ENCODE results near the gene EGFR. TPM values are rescaled to one million over a fixed set of nuclear protein-coding genes. Genes with fewer than 3 reads are reported as not detected.

The EGFR gene
- total and polyA plus RNA-seq, 9 donors: 13.0 to 54.6 (median 41.7) TPM

DNA sequence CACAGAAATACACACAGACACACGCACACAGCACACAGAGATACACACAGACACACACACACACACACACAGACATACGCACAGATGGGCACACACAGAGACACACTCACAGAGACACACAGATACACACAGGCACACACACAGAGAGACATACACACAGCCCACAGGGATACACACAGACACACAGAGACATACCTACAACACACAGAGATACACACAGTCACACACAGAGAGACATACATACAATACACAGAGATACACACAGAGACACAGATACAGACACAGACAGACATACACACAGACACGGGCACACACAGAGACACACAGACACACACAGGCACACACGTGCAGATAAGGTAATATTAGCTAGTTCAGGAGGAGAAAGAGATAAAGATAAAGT is 76.9 kb downstream of the EGFR start:
- 71 to 83% (median 78%) methylated on average over 4 of the region's 4 CpGs for WGBS, 3 donors
- intact Hi-C loops (cut with DNase I): no loop called here
- H3K4me3 ChIP-seq: no peak overlapping the region
- peaks cover 38% of the 10 kb centered on the region for H3K4me1 ChIP-seq (ENCODE audit: insufficient read depth)
- no peak for DNase-seq
- no peaks in the 10 kb centered on the region for H3K9me3 ChIP-seq
- no peaks in the 10 kb centered on the region for H3K36me3 ChIP-seq
- H3K27me3 ChIP-seq: no peaks in the 10 kb centered on the region
- H3K27ac ChIP-seq: no peak overlapping the region
- no peak for TF ChIP-seq POLR2A (IDR thresholded peaks at IDR 0.05)
- TF ChIP-seq EP300 (IDR thresholded peaks at IDR 0.05): no peak
- TF ChIP-seq, protein P1, sequence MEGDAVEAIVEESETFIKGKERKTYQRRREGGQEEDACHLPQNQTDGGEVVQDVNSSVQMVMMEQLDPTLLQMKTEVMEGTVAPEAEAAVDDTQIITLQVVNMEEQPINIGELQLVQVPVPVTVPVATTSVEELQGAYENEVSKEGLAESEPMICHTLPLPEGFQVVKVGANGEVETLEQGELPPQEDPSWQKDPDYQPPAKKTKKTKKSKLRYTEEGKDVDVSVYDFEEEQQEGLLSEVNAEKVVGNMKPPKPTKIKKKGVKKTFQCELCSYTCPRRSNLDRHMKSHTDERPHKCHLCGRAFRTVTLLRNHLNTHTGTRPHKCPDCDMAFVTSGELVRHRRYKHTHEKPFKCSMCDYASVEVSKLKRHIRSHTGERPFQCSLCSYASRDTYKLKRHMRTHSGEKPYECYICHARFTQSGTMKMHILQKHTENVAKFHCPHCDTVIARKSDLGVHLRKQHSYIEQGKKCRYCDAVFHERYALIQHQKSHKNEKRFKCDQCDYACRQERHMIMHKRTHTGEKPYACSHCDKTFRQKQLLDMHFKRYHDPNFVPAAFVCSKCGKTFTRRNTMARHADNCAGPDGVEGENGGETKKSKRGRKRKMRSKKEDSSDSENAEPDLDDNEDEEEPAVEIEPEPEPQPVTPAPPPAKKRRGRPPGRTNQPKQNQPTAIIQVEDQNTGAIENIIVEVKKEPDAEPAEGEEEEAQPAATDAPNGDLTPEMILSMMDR (IDR thresholded peaks at IDR 0.05): no peak

DNA sequence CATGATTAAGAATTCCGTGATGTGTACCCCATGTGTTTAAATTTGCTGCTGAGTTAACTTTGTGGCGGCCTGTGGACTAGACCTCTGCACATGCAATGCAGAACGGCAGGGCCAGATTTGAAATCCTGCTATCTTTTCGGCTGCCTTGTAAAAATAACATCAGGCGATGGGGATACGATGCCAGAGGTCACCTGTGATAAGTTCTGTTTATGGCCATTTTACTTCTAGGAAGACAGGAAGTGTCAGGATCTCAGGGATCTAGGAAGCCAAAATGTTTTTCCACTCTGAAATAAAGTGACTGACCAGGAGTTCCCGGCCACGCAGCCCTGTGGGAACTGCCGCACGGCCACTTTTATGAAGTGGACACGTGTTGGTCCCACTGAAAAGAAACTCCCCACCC is 77.5 kb downstream of the EGFR start:
- intact Hi-C loops (cut with DNase I): no loop called here
- H3K27ac ChIP-seq: peak overlapping the region in 1 of 2 donors; percentile 40
- no peak overlapping the region for H3K4me3 ChIP-seq
- WGBS, 3 donors: 51 to 72% (median 67%) methylated on average over 11 of the region's 11 CpGs
- H3K9me3 ChIP-seq: no peaks in the 10 kb centered on the region
- H3K27me3 ChIP-seq: no peaks in the 10 kb centered on the region
- H3K36me3 ChIP-seq: no peaks in the 10 kb centered on the region
- H3K4me1 ChIP-seq (ENCODE audit: insufficient read depth): peaks cover 42% of the 10 kb centered on the region
- no peak for DNase-seq
- TF ChIP-seq, protein P1 (IDR thresholded peaks at IDR 0.05): no peak
- TF ChIP-seq POLR2A (IDR thresholded peaks at IDR 0.05) (no peak), EP300 (IDR thresholded peaks at IDR 0.05) (no peak)

DNA sequence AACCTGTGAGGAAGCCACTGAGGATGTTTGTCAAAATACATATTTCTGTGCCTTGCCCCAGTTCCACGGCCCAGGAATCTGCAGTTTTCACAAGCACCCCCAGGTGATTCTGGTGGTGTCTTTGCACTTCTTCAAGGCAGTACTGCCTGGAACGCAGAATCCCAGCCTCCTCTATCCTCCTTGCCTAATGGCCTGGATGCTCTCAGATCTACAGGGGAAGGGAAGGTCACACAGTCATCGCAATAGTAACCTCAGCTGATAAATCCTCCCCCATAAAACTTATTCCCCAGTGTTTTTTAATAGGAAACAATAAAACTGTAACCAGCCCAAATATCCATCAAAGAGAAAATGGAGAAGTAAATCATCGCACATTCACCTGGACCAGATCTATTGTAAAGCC is 78.3 kb downstream of the EGFR start:
- no peak for DNase-seq
- no peaks in the 10 kb centered on the region for H3K27me3 ChIP-seq
- H3K9me3 ChIP-seq: no peaks in the 10 kb centered on the region
- peaks cover 38% of the 10 kb centered on the region for H3K4me1 ChIP-seq (ENCODE audit: insufficient read depth)
- no peak overlapping the region for H3K4me3 ChIP-seq
- TF ChIP-seq EP300 (IDR thresholded peaks at IDR 0.05): no peak
- no peak for TF ChIP-seq POLR2A (IDR thresholded peaks at IDR 0.05)
- TF ChIP-seq, protein P1 (IDR thresholded peaks at IDR 0.05): no peak
- H3K27ac ChIP-seq: no peak overlapping the region
- no peaks in the 10 kb centered on the region for H3K36me3 ChIP-seq
- 87 to 97% (median 93%) methylated on average over 4 of the region's 4 CpGs for WGBS, 3 donors
- intact Hi-C loops (cut with DNase I): no loop called here

DNA sequence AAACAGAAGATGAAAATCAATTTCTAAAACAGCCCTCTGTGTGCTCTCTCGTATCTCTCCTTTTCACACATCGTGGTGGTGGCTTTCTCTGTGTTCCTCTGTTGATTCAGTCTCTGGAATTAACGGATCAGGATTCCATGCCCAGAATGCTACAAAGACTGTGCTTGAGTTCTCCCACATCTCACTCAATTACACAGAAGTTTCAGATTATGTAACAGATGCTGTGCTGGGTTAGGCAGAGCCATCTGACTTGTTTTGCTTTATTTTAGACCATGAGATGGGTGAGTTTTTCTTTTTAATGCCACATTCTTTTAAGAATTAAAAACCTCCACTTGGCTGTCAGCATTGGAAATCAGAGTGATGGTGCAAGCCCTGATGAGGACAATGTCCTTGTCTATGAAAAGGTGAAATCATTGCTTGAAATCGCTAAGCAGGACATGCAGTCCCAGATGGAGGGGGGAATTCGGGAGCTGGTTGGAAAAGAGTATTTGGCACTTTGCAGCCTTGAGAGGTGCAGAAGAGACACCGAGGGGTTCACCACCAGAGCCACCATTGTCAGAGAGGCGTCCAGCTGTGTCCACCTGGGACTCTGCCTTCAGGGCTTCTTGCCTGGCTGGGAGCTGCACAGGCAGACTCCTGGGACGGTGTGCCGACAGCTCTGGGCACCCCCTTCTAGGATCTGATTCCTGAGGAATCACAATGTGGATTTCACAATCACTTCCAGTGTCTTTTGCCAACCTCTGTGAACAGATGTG is 80.4 kb downstream of the EGFR start:
- DNase-seq: peak in 4 of 5 donors; percentile 44 to 61 (median 50)
- Histone ChIP-seq H3K27me3 (no peaks in the 10 kb centered on the region), H3K4me1 (ENCODE audit: insufficient read depth) (peaks cover 30% of the 10 kb centered on the region), H3K4me3 (no peak overlapping the region), H3K27ac (peak overlapping the region in 1 of 2 donors; percentile 65), H3K9me3 (no peaks in the 10 kb centered on the region), H3K36me3 (no peaks in the 10 kb centered on the region)
- intact Hi-C loops (cut with DNase I): no loop called here
- whole genome bisulfite sequencing, 3 donors: 21 to 29% (median 21%) methylated on average over 9 of the region's 9 CpGs
- TF ChIP-seq POLR2A (IDR thresholded peaks at IDR 0.05) (no peak), EP300 (IDR thresholded peaks at IDR 0.05) (no peak)
- TF ChIP-seq, protein P1 (IDR thresholded peaks at IDR 0.05): no peak
